Keratinocyte (primary cell): ENCODE results near the gene MTX2.

Experiments used
- CTCF ChIP-seq, 3 experiments: IDR thresholded peaks in 1 of 3; conservative IDR thresholded peaks in 1 of 3; optimal IDR thresholded peaks in 1 of 3; 2 replicates in 2 of 3; 3 replicates in 1 of 3; pipeline versions ENCODE3 to v1.5.1; 2011; ENCODE audit warnings: low read length in 3 of 3, mild to moderate bottlenecking in 3 of 3, moderate library complexity in 2 of 3, control low read depth in 1 of 3, inconsistent platforms in 1 of 3; ENCODE audit not compliant: insufficient read depth in 2 of 3; ENCODE audit errors: extremely low read depth in 1 of 3
- EZH2 ChIP-seq: IDR thresholded peaks from one replicate; pipeline ENCODE4 v1.6.1; 2012; ENCODE audit warnings: inconsistent platforms, mild to moderate bottlenecking, low read length, moderate library complexity

GRCh38 chr2:176280156-176280555 lies 10.9 kb downstream of the MTX2 start:
- TF ChIP-seq CTCF (optimal IDR thresholded peaks at IDR 0.05 in 1 of 3, IDR thresholded peaks at IDR 0.05 in 1 of 3, conservative IDR thresholded peaks at IDR 0.05 in 1 of 3; ENCODE audit: extremely low read depth in 1 of 3, insufficient read depth in 2 of 3, low read length in 3 of 3) (no peak), EZH2 (no peak)
